ENCODE results near the gene NOP14. TPM values are rescaled to one million over a fixed set of nuclear protein-coding genes. Genes with fewer than 3 reads are reported as not detected.

NOP14 gene
- polyA plus RNA-seq, 12 donors = 17.2 to 32.7 (median 24.6) TPM; not detected in 1

Other genes with a start within 250 kb of the NOP14 start
- 10 to 100 TPM in 10 of 12 donors, 1 to 10 TPM in 1, not detected in 1; 9.2 to 15.3 (median 13.7) TPM for gene TNIP2, start 207.1 kb downstream of the NOP14 start, polyA plus RNA-seq (ENCODE audit: insufficient read length in 12 of 12)
- gene SH3BP2, start 170.3 kb downstream of the NOP14 start, polyA plus RNA-seq (ENCODE audit: insufficient read length in 12 of 12) = 10 to 100 TPM in 11 of 12 donors, not detected in 1; 19.1 to 73.8 (median 27.3) TPM
- gene ADD1, start 119.6 kb downstream of the NOP14 start, polyA plus RNA-seq (ENCODE audit: insufficient read length in 12 of 12) = 100 to 1,000 TPM; 147 to 968 (median 173) TPM
- 10 to 100 TPM in 6 of 12 donors, 1 to 10 TPM in 5, not detected in 1; 7.3 to 13.2 (median 10.1) TPM for gene GRK4, start 165 bp upstream of the NOP14 start, polyA plus RNA-seq (ENCODE audit: insufficient read length in 12 of 12)
- gene HTT-AS, start 111.1 kb upstream of the NOP14 start, polyA plus RNA-seq (ENCODE audit: insufficient read length in 12 of 12) = under 1 TPM in 2 of 12 donors, not detected in 10; 0.42 to 0.54 TPM
- gene HTT, start 111.3 kb upstream of the NOP14 start, polyA plus RNA-seq (ENCODE audit: insufficient read length in 12 of 12) = 10 to 100 TPM in 11 of 12 donors, not detected in 1; 17.8 to 54.1 (median 26.4) TPM

All from muscle of arm (tissue), 12 donors.